Stimulated activated CD8-positive, alpha-beta memory T cell treated with anti-CD3 and anti-CD28 coated beads, Interleukin-7, amount 100 ng/mL, for 4 hours (primary cell): ENCODE data around the gene ACBD4.
"Not testable (repeated sequence)": the region's sequence is repeated elsewhere in the genome, so short reads cannot be mapped to it uniquely, and the experiment has no call there.

Source experiments
- DNase-seq, 2 donors: peaks; one replicate each; pipeline ENCODE4 v3.0.0-alpha.2; 2020; ENCODE audit warnings: low read depth in 2 of 2

ACBD4 gene

GRCh38 chr17:45119964-45120363, 15.5 kb upstream of the ACBD4 start:
- DNase-seq: no peak

- no peak for DNase-seq
Measured at GRCh38 chr17:45120558-45120957, 14.9 kb upstream of the ACBD4 start.

- DNase-seq: no peak
Measured at GRCh38 chr17:45121055-45121454, 14.4 kb upstream of the ACBD4 start.

GRCh38 chr17:45123076-45123770, 12.3 kb upstream of the ACBD4 start:
- no peak for DNase-seq

- DNase-seq: peak in 1 of 2 donors; percentile 19
Measured at GRCh38 chr17:45123930-45124796, 11.3 kb upstream of the ACBD4 start.

- not testable (repeated sequence) for DNase-seq
Measured at GRCh38 chr17:45124797-45125122, 10.7 kb upstream of the ACBD4 start.

- no peak for DNase-seq
Measured at GRCh38 chr17:45125509-45125908, 10.0 kb upstream of the ACBD4 start.

GRCh38 chr17:45127207-45127547, 8.3 kb upstream of the ACBD4 start:
- DNase-seq: no peak

GRCh38 chr17:45127548-45128300, 7.8 kb upstream of the ACBD4 start:
- no peak for DNase-seq

- DNase-seq: no peak
Measured at GRCh38 chr17:45128331-45128730, 7.2 kb upstream of the ACBD4 start.

GRCh38 chr17:45128989-45129388, 6.5 kb upstream of the ACBD4 start:
- DNase-seq: no peak

- DNase-seq: no peak
Measured at GRCh38 chr17:45129426-45129939, 6.0 kb upstream of the ACBD4 start.

- DNase-seq: no peak
Measured at GRCh38 chr17:45129940-45130680, 5.4 kb upstream of the ACBD4 start.

GRCh38 chr17:45130681-45131615, 4.5 kb upstream of the ACBD4 start:
- no peak for DNase-seq

- peak in 1 of 2 donors; percentile 26 for DNase-seq
Measured at GRCh38 chr17:45131616-45132319, 3.7 kb upstream of the ACBD4 start.

GRCh38 chr17:45132320-45132571, 3.2 kb upstream of the ACBD4 start, which contains the start of gene PLCD3:
PLCD3 (minus strand) TSS chr17:45132515; CDS start chr17:45132410, 105 bp downstream.
- peak in 1 of 2 donors; percentile 23 for DNase-seq

GRCh38 chr17:45132572-45133463, 2.7 kb upstream of the ACBD4 start:
- peak in 1 of 2 donors; percentile 64 for DNase-seq

- no peak for DNase-seq
Measured at GRCh38 chr17:45135978-45136791, 698 bp downstream of the ACBD4 start.
